ENCODE measurements around the gene FNDC3B.

Gene FNDC3B

DNA sequence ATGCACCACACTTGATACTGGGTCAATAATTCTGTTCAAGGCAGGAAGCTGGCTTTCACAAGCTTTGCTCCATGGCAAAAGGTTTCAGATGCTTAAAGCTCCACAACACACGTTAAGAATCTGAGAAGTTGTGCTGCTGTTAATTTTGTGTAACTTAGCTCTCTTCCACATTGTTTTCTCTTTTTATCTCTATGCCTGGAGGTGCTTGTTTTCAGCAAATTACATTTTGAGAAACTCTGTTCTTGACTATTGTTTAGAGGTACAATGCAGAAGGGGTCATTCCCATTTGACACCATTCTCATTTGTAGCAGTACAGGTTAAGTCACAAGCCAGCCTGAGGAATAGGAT lies 156.0 kb downstream of the FNDC3B start:
- Histone ChIP-seq H3K79me2 (ENCODE audit: insufficient read depth, low read length) (no peaks in the 10 kb centered on the region), H3K4me2 (ENCODE audit: low read depth, low read length, poor library complexity, severe bottlenecking) (no peak overlapping the region)
- TF ChIP-seq, protein P1, sequence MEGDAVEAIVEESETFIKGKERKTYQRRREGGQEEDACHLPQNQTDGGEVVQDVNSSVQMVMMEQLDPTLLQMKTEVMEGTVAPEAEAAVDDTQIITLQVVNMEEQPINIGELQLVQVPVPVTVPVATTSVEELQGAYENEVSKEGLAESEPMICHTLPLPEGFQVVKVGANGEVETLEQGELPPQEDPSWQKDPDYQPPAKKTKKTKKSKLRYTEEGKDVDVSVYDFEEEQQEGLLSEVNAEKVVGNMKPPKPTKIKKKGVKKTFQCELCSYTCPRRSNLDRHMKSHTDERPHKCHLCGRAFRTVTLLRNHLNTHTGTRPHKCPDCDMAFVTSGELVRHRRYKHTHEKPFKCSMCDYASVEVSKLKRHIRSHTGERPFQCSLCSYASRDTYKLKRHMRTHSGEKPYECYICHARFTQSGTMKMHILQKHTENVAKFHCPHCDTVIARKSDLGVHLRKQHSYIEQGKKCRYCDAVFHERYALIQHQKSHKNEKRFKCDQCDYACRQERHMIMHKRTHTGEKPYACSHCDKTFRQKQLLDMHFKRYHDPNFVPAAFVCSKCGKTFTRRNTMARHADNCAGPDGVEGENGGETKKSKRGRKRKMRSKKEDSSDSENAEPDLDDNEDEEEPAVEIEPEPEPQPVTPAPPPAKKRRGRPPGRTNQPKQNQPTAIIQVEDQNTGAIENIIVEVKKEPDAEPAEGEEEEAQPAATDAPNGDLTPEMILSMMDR (IDR thresholded peaks at IDR 0.05; ENCODE audit: insufficient read depth, low read length, poor library complexity, severe bottlenecking): no peak
- TF ChIP-seq EZH2phosphoT487 (conservative IDR thresholded peaks at IDR 0.05; ENCODE audit: low read length): no peak

DNA sequence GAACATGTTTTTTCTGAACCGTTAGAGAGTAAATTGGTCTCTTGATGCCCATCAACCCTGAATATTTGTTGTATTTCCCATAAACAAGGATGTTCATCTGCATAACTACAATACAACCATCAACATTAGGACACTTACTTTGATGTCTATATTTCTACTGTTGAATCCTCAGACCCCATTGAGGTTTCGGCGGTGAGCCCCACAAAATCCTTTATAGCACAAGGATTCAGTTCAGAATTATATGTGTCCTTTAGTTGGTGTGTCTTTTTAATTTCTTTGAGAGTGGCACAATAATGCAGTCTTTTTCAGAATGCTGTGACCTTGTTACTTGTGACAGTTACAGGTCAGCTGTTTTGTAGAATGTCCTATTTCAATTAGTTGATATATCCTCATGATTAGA lies 158.0 kb downstream of the FNDC3B start:
- H3K27me3 ChIP-seq (ENCODE audit: low read length): no peaks in the 10 kb centered on the region
- no peaks in the 10 kb centered on the region for H3F3A ChIP-seq (ENCODE audit: insufficient read depth)
- H3K9me2 ChIP-seq (replicated peaks; ENCODE audit: insufficient read depth, low read length): no peaks in the 10 kb centered on the region
- H2AFZ ChIP-seq (ENCODE audit: low read depth, low read length, severe bottlenecking): no peak overlapping the region
- H3K4me2 ChIP-seq (ENCODE audit: low read depth, low read length, poor library complexity, severe bottlenecking): no peak overlapping the region
- no peaks in the 10 kb centered on the region for H3K9me3 ChIP-seq (ENCODE audit: insufficient read depth, low read length)
- H3K9ac ChIP-seq (ENCODE audit: low read length): no peak overlapping the region
- no peak overlapping the region for H3K27ac ChIP-seq (ENCODE audit: low read depth, low read length)
- no peaks in the 10 kb centered on the region for H4K20me1 ChIP-seq (ENCODE audit: low read depth, low read length)
- H3K79me2 ChIP-seq (ENCODE audit: insufficient read depth, low read length): no peaks in the 10 kb centered on the region
- no peak for TF ChIP-seq EZH2phosphoT487 (conservative IDR thresholded peaks at IDR 0.05; ENCODE audit: low read length)
- TF ChIP-seq, protein P1 (IDR thresholded peaks at IDR 0.05; ENCODE audit: insufficient read depth, low read length, poor library complexity, severe bottlenecking): no peak
- no peaks in the 10 kb centered on the region for H3K36me3 ChIP-seq (ENCODE audit: low read length)
- no peak overlapping the region for H3K4me3 ChIP-seq (ENCODE audit: insufficient read depth, low read length, poor library complexity, severe bottlenecking)

More for the DNA sequence above, 156.0 kb downstream of the FNDC3B start:
- Histone ChIP-seq H2AFZ (ENCODE audit: low read depth, low read length, severe bottlenecking) (no peak overlapping the region), H3K9me2 (replicated peaks; ENCODE audit: insufficient read depth, low read length) (no peaks in the 10 kb centered on the region), H3F3A (ENCODE audit: insufficient read depth) (no peaks in the 10 kb centered on the region), H3K36me3 (ENCODE audit: low read length) (no peaks in the 10 kb centered on the region), H3K27ac (ENCODE audit: low read depth, low read length) (no peak overlapping the region), H3K9ac (ENCODE audit: low read length) (no peak overlapping the region), H3K4me3 (ENCODE audit: insufficient read depth, low read length, poor library complexity, severe bottlenecking) (no peak overlapping the region), H4K20me1 (ENCODE audit: low read depth, low read length) (no peaks in the 10 kb centered on the region), H3K9me3 (ENCODE audit: insufficient read depth, low read length) (no peaks in the 10 kb centered on the region), H3K27me3 (ENCODE audit: low read length) (no peaks in the 10 kb centered on the region)

DNA sequence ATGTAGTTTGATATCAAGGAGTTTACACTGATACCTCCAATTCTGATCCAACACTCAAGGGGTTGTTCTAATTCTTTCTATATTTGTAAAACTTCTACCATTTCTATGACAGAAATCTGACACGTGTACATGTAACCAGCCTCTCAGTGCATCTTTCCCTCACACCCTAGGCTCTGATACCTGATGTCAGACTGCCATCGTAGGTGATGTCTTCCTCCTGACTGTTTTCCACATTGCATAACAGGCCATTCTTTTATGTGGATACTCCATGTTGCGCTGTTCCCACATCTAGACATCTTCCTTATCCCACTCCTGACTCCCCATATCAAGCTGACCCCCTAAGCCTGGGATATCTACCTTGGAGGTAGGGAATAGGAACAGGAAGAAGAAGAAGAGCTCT lies 159.1 kb downstream of the FNDC3B start:
- TF ChIP-seq, protein P1 (IDR thresholded peaks at IDR 0.05; ENCODE audit: insufficient read depth, low read length, poor library complexity, severe bottlenecking): no peak
- Histone ChIP-seq H3K9me3 (ENCODE audit: insufficient read depth, low read length) (no peaks in the 10 kb centered on the region), H3K9ac (ENCODE audit: low read length) (no peak overlapping the region), H3F3A (ENCODE audit: insufficient read depth) (no peaks in the 10 kb centered on the region), H3K27ac (ENCODE audit: low read depth, low read length) (no peak overlapping the region), H3K9me2 (replicated peaks; ENCODE audit: insufficient read depth, low read length) (no peaks in the 10 kb centered on the region), H2AFZ (ENCODE audit: low read depth, low read length, severe bottlenecking) (no peak overlapping the region), H3K79me2 (ENCODE audit: insufficient read depth, low read length) (no peaks in the 10 kb centered on the region), H3K27me3 (ENCODE audit: low read length) (no peaks in the 10 kb centered on the region), H3K36me3 (ENCODE audit: low read length) (no peaks in the 10 kb centered on the region), H4K20me1 (ENCODE audit: low read depth, low read length) (no peaks in the 10 kb centered on the region), H3K4me3 (ENCODE audit: insufficient read depth, low read length, poor library complexity, severe bottlenecking) (no peak overlapping the region), H3K4me2 (ENCODE audit: low read depth, low read length, poor library complexity, severe bottlenecking) (no peak overlapping the region)

Measured in SU-DHL-6 (cell line).